ENCODE results near the gene ACAD9. TPM values are rescaled to one million over a fixed set of nuclear protein-coding genes. Genes with fewer than 3 reads are reported as not detected.

Gene ACAD9
- total RNA-seq, 2 donors from 2014 or later: 50.6 to 143 TPM

DNA sequence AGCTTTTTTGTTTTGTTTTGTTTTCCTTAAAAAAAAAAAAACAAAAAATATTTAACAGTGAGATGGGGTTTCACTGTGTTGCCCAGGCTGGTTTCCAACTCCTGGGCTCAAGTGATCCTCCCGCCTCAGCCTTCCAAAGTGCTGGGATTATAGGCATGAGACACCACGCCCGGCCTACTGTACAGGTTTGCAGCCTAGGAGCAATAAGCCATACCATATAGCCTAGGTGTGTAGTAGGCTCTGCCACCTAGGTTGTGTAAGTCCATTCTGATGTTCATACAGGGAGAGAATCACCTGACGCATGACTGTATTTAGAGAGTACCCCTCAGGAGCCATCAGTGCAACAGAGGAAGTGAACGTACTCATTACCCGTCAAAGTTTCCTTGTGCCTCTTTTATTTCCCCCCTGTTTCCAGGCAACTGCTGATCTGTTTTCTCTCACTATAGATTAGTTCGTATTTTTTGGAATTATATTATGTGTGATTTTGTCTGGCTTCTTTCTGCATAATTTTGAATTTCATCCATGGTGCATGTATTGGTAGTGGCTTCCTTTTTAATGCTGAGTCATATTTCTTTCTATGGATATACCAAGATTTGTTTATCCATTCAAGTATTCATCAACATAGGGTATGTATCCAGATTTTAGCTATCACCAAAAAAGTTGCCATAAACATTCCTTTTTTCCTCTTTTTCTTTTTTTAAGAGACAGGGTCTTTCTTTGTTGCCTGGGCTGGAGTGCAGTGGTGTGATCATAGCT is 9.9 kb downstream of the ACAD9 start:
- no peaks in the 10 kb centered on the region for H3K9me3 Mint-ChIP-seq
- no peaks in the 10 kb centered on the region for H3K27me3 Mint-ChIP-seq
- no peak overlapping the region for H3K4me3 Mint-ChIP-seq
- ATAC-seq (no peak), DNase-seq (ENCODE audit: low spot score) (no peak)
- no peaks in the 10 kb centered on the region for H3K36me3 Mint-ChIP-seq
- no peak overlapping the region for H3K27ac Mint-ChIP-seq
- no peaks in the 10 kb centered on the region for H3K4me1 Mint-ChIP-seq (ENCODE audit: low read depth in 2 of 2)

- Mint-ChIP-seq H3K4me1 (ENCODE audit: low read depth in 2 of 2) (no peaks in the 10 kb centered on the region), H3K9me3 (no peaks in the 10 kb centered on the region), H3K27ac (no peak overlapping the region), H3K36me3 (peaks cover 14% of the 10 kb centered on the region), H3K4me3 (no peak overlapping the region), H3K27me3 (no peaks in the 10 kb centered on the region)
- ATAC-seq (no peak), DNase-seq (ENCODE audit: low spot score) (no peak)
Observed at GRCh38 chr3:128895843-128896697, 16.6 kb downstream of the ACAD9 start.

DNA sequence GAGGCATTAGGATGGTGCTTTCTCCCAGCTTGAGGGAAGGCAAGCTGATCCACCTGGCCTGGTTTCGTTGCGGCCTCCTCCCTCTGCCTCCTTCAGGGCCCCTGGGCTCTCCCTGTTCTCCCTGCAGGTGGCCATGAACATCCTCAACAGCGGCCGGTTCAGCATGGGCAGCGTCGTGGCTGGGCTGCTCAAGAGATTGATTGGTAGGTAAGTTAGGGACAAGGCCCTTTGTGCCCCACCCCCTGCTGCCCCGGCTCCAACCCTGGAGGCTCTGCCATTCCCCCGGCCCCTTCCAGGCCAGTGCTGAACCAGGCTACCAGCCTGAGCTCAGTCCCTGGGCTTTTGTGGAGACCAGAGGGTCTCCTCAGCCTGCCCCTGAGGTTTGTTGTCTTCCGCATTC is 23.0 kb downstream of the ACAD9 start:
- H3K36me3 Mint-ChIP-seq: peaks cover 24% of the 10 kb centered on the region

GRCh38 chr3:128903501-128903900 is 24.1 kb downstream of the ACAD9 start:
- H3K27ac Mint-ChIP-seq: no peak overlapping the region
- DNase-seq (ENCODE audit: low spot score) (no peak), ATAC-seq (no peak)
- H3K4me3 Mint-ChIP-seq: no peak overlapping the region
- H3K9me3 Mint-ChIP-seq: no peaks in the 10 kb centered on the region
- peaks cover 23% of the 10 kb centered on the region for H3K36me3 Mint-ChIP-seq
- no peaks in the 10 kb centered on the region for H3K4me1 Mint-ChIP-seq (ENCODE audit: low read depth in 2 of 2)
- H3K27me3 Mint-ChIP-seq: no peaks in the 10 kb centered on the region

More for the DNA sequence above, 23.0 kb downstream of the ACAD9 start:
- DNase-seq (ENCODE audit: low spot score): no peak
- no peak for ATAC-seq
- H3K27me3 Mint-ChIP-seq: no peaks in the 10 kb centered on the region
- H3K4me1 Mint-ChIP-seq (ENCODE audit: low read depth in 2 of 2): no peaks in the 10 kb centered on the region
- no peak overlapping the region for H3K4me3 Mint-ChIP-seq
- H3K27ac Mint-ChIP-seq: no peak overlapping the region
- no peaks in the 10 kb centered on the region for H3K9me3 Mint-ChIP-seq

DNA sequence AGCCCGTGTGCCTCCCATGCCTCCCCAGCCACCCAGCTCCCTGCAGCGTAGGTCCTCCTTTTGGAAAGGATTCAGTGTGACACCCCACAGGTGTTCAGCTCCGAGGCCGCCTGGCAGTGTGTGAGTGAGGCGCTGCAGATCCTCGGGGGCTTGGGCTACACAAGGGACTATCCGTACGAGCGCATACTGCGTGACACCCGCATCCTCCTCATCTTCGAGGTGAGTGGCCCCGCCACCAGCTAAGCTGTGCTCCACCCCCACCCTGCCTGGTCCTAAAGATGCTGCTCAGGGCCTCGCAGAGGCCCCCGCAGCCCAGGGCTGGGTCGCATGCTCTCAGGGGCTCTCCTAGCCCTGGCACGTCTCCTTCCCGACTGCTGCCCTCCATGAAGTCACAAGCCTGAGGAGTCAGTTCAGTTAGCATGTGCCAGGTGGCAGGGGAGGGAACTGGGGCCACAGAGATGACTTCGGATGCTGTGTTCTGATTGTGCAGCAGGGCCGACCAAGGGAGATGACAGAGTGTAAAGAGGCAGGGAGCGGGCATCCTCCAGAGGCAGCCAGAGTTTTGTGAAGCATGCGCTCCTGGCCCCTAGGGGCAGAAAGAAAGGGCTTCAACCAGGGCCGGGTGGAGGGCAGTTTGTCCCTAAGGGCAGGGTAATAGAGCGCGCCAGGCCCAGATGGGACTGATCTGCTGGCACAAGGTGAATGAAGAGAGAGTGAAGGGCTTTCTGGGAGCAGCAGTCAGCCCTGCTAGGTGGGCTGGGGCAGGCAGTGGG is 26.8 kb downstream of the ACAD9 start:
- Mint-ChIP-seq H3K27ac (no peak overlapping the region), H3K9me3 (no peaks in the 10 kb centered on the region), H3K27me3 (no peaks in the 10 kb centered on the region), H3K36me3 (peaks cover 9% of the 10 kb centered on the region), H3K4me1 (ENCODE audit: low read depth in 2 of 2) (no peaks in the 10 kb centered on the region), H3K4me3 (no peak overlapping the region)
- DNase-seq (ENCODE audit: low spot score) (no peak), ATAC-seq (no peak)

- no peak overlapping the region for H3K4me3 Mint-ChIP-seq
- H3K27ac Mint-ChIP-seq: no peak overlapping the region
- H3K27me3 Mint-ChIP-seq: no peaks in the 10 kb centered on the region
- ATAC-seq (no peak), DNase-seq (ENCODE audit: low spot score) (no peak)
- no peaks in the 10 kb centered on the region for H3K9me3 Mint-ChIP-seq
- H3K4me1 Mint-ChIP-seq (ENCODE audit: low read depth in 2 of 2): no peaks in the 10 kb centered on the region
- H3K36me3 Mint-ChIP-seq: peaks cover 8% of the 10 kb centered on the region
Observed at GRCh38 chr3:128906804-128907525, 27.5 kb downstream of the ACAD9 start.

DNA sequence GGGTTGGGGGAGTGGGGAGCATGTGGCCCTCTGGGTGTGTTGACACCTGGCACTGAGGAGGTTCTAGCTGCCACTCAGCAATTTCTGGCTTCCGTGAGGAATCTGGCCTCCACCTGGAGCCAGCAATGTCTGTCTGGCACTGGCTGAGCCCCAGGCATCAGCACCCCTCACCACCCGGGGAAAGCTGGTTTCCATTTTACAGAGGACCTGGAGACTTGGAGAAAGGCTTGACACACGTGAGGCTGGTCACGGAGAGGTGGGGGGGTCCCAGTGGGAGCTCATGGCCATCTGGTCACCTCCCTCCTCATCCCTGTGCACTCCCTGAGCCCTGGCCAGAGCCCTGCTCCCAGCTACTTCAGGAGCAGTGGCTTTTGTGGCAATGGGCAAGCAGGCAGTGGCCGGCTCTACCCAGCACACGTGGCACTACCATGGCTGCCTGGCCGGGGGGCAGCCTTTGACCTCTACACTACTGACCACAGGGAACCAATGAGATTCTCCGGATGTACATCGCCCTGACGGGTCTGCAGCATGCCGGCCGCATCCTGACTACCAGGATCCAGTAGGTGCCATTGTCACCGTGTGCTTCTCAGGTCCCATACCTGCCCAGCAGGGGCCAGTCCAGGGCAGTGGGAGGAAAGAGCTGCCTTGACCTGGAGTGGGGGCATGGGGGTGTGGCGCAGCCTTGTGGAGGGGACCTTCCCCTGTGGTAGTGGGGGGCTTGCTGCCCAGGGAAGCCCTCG is 28.5 kb downstream of the ACAD9 start:
- Mint-ChIP-seq H3K4me1 (ENCODE audit: low read depth in 2 of 2) (no peaks in the 10 kb centered on the region), H3K36me3 (peaks cover 8% of the 10 kb centered on the region), H3K27ac (no peak overlapping the region), H3K4me3 (no peak overlapping the region), H3K9me3 (no peaks in the 10 kb centered on the region), H3K27me3 (no peaks in the 10 kb centered on the region)
- ATAC-seq: no peak
- DNase-seq (ENCODE audit: low spot score): no peak

- no peak for ATAC-seq
- Mint-ChIP-seq H3K9me3 (no peaks in the 10 kb centered on the region), H3K4me3 (no peak overlapping the region), H3K36me3 (peaks cover 7% of the 10 kb centered on the region), H3K4me1 (ENCODE audit: low read depth in 2 of 2) (no peaks in the 10 kb centered on the region), H3K27ac (no peak overlapping the region), H3K27me3 (no peaks in the 10 kb centered on the region)
- no peak for DNase-seq (ENCODE audit: low spot score)
Observed at GRCh38 chr3:128908951-128909350, 29.5 kb downstream of the ACAD9 start.

GRCh38 chr3:128910006-128910405 is 30.6 kb downstream of the ACAD9 start:
- no peak for DNase-seq (ENCODE audit: low spot score)
- Mint-ChIP-seq H3K27ac (no peak overlapping the region), H3K27me3 (no peaks in the 10 kb centered on the region), H3K9me3 (no peaks in the 10 kb centered on the region), H3K4me3 (no peak overlapping the region), H3K4me1 (ENCODE audit: low read depth in 2 of 2) (no peaks in the 10 kb centered on the region), H3K36me3 (peaks cover 4% of the 10 kb centered on the region)
- ATAC-seq: no peak

DNA sequence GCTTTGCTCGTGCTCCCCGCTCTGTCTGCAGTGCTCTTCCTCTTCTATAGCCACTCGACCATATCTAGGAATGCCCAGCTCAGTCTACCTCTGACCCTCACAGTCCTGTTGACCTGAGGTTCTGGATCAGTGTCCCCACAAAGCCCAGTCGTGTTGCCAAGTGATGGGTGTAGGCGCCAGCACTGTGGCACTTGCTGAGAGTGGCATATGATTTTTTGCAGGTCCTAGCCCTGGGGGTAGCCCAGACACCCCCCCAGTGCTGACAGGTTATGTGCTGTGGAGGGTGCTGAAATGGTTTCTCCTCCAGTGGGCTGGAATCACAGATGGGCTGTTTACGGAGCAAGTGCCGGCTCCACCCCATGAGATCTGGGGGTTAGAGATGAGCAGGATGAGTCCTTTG is 32.5 kb downstream of the ACAD9 start:
- ATAC-seq (no peak), DNase-seq (ENCODE audit: low spot score) (no peak)
- no peaks in the 10 kb centered on the region for H3K9me3 Mint-ChIP-seq
- no peak overlapping the region for H3K27ac Mint-ChIP-seq
- H3K4me3 Mint-ChIP-seq: no peak overlapping the region
- no peaks in the 10 kb centered on the region for H3K4me1 Mint-ChIP-seq (ENCODE audit: low read depth in 2 of 2)
- H3K27me3 Mint-ChIP-seq: no peaks in the 10 kb centered on the region
- H3K36me3 Mint-ChIP-seq: no peaks in the 10 kb centered on the region

DNA sequence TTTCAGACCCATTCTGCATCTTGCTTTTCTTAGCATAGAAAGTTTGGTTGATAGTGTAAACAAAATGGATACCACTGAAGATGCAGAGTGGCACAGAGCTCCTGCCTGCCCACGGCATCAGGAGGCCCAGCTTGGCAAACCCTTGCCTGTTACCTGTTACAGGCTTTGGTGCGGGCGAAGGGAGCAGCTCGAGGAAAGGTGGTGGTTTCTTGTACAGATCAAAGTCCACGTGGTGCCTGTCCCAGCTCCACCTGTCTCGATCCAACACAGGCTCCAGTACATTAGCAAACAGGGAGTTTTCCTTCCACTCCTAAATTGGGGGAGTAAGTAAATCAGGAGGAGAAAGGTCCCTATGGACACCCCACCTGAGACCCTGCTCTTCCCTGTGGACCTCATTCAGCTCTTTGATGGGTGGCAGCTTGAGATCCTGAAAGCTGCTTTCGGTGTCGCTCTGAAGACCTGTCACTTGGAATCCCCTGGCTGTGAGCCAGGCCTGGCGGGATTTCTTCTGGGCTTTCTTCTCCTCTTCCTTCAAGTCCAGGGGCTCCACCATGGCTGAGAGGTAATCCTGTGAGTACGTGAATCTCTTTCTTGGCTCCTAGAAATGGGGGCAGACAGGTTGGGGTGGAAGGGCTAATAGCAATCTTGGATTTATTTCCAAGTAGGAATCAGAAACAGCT is 35.7 kb downstream of the ACAD9 start:
- ATAC-seq: no peak
- Mint-ChIP-seq H3K27me3 (no peaks in the 10 kb centered on the region), H3K27ac (no peak overlapping the region), H3K4me3 (no peak overlapping the region), H3K36me3 (peaks cover 9% of the 10 kb centered on the region), H3K9me3 (no peaks in the 10 kb centered on the region), H3K4me1 (ENCODE audit: low read depth in 2 of 2) (no peaks in the 10 kb centered on the region)
- DNase-seq (ENCODE audit: low spot score): no peak

- ATAC-seq (no peak), DNase-seq (ENCODE audit: low spot score) (no peak)
- Mint-ChIP-seq H3K9me3 (no peaks in the 10 kb centered on the region), H3K27ac (no peak overlapping the region), H3K27me3 (no peaks in the 10 kb centered on the region), H3K4me3 (no peak overlapping the region), H3K36me3 (peaks cover 9% of the 10 kb centered on the region), H3K4me1 (ENCODE audit: low read depth in 2 of 2) (no peaks in the 10 kb centered on the region)
Observed at GRCh38 chr3:128917291-128917690, 37.9 kb downstream of the ACAD9 start.
